IMR-90 (cell line): Measurements from ENCODE around the gene SLAMF6. TPM values are rescaled to one million over a fixed set of nuclear protein-coding genes. Genes with fewer than 3 reads are reported as not detected.

Source experiments
- ATAC-seq: fragments of 200-7000 bp; cut with Tn5 transposase; 2 replicates; pipeline ENCODE4 v1.9.1; 2020; ENCODE audit warnings: low read depth, mild to moderate bottlenecking, moderate library complexity
- BruUV-seq: library from RNA; stranded (reverse); fragments of 400-500 nt; replicated peaks from 2 replicates; lab custom pipeline; 2021; lab: Mats Ljungman, UMichigan
- CTCF ChIA-PET: fragments of 300-600 bp; formaldehyde crosslinking; extraction: SDS; loops from one replicate; lab custom pipeline; 2021; ENCODE audit warnings: antibody characterized with exemption; lab: Yijun Ruan, JAX
- POLR2A ChIA-PET: fragments of 300-600 bp; sonication (Branson Sonifier 250); formaldehyde crosslinking; loops from one replicate; lab custom pipeline; 2022; ENCODE audit warnings: antibody characterized with exemption; ENCODE audit not compliant: unreplicated experiment; lab: Charles Lee
- DNase-seq: peaks from one replicate; pipeline ENCODE4 v3.0.0; 2013
- H2AFZ ChIP-seq: replicated peaks from 2 replicates; pipeline ENCODE3; 2013; ENCODE audit warnings: low read length, mild to moderate bottlenecking; ENCODE audit not compliant: poor library complexity
- H2AK5ac ChIP-seq: 2 replicates; pipeline ENCODE4 v1.6.1; 2013; ENCODE audit warnings: low read depth, low read length, inconsistent platforms
- H2AK9ac ChIP-seq: replicated peaks from 2 replicates; pipeline ENCODE3; 2013; ENCODE audit warnings: mild to moderate bottlenecking, low read depth, low read length, moderate library complexity; ENCODE audit not compliant: poor library complexity
- H2BK120ac ChIP-seq: 2 replicates; pipeline ENCODE4 v1.6.1; 2013; ENCODE audit warnings: low read depth, low read length, inconsistent platforms
- H2BK15ac ChIP-seq: 3 replicates; pipeline ENCODE4 v1.6.1; 2013; ENCODE audit warnings: low read depth, low read length, inconsistent platforms
- H2BK20ac ChIP-seq: 2 replicates; pipeline ENCODE4 v1.6.1; 2013; ENCODE audit warnings: low read depth, mild to moderate bottlenecking, inconsistent platforms, low read length, moderate library complexity
- H2BK5ac ChIP-seq: 2 replicates; pipeline ENCODE4 v1.6.1; 2013; ENCODE audit warnings: mild to moderate bottlenecking, low read depth, low read length, inconsistent platforms; ENCODE audit not compliant: poor library complexity, severe bottlenecking
- H3K14ac ChIP-seq: replicated peaks from 2 replicates; pipeline ENCODE4 v1.6.1; 2013; ENCODE audit warnings: low read depth, low read length, inconsistent platforms
- H3K18ac ChIP-seq: 2 replicates; pipeline ENCODE4 v1.6.1; 2013; ENCODE audit warnings: low read depth, low read length, control low read depth
- H3K23ac ChIP-seq: 2 replicates; pipeline ENCODE4 v1.6.1; 2013; ENCODE audit warnings: low read depth, low read length, inconsistent platforms
- H3K27ac ChIP-seq: 2 replicates; pipeline ENCODE4 v1.5.1; 2013; ENCODE audit warnings: mild to moderate bottlenecking, control low read depth, low read length; ENCODE audit not compliant: insufficient read depth
- H3K27me3 ChIP-seq: 2 replicates; pipeline ENCODE4 v1.6.1; 2013; ENCODE audit warnings: low read length; ENCODE audit not compliant: control insufficient read depth, insufficient read depth
- H3K36me3 ChIP-seq: 2 replicates; pipeline ENCODE4 v1.6.1; 2013; ENCODE audit warnings: low read length, mixed read lengths; ENCODE audit not compliant: control insufficient read depth, insufficient read depth
- H3K4ac ChIP-seq: 2 replicates; pipeline ENCODE4 v1.6.1; 2013; ENCODE audit warnings: low read depth, low read length, inconsistent platforms
- H3K4me1 ChIP-seq: 2 replicates; pipeline ENCODE4 v1.6.1; 2013; ENCODE audit warnings: low read length, mixed read lengths; ENCODE audit not compliant: control insufficient read depth, insufficient read depth
- H3K4me2 ChIP-seq: 2 replicates; pipeline ENCODE4 v1.6.1; 2013; ENCODE audit warnings: low read depth, mild to moderate bottlenecking, control low read depth, low read length, moderate library complexity
- H3K4me3 ChIP-seq: 2 replicates; pipeline ENCODE4 v1.5.1; 2013; ENCODE audit warnings: low read depth, mild to moderate bottlenecking, control low read depth, low read length, moderate library complexity; ENCODE audit not compliant: insufficient read depth
- H3K56ac ChIP-seq: 2 replicates; pipeline ENCODE4 v1.6.1; 2013; ENCODE audit warnings: low read length, inconsistent platforms; ENCODE audit not compliant: insufficient read depth; ENCODE audit errors: extremely low read depth
- H3K79me1 ChIP-seq, 2 experiments: 2 replicates each; pipeline ENCODE4 v1.6.1; 2013; ENCODE audit warnings: low read length in 2 of 2, inconsistent platforms in 1 of 2, low read depth in 1 of 2
- H3K9ac ChIP-seq: 2 replicates; pipeline ENCODE4 v1.6.1; 2013; ENCODE audit warnings: low read depth, low read length, control low read depth
- H3K9me1 ChIP-seq: 2 replicates; pipeline ENCODE4 v1.6.1; 2013; ENCODE audit warnings: low read length, inconsistent platforms; ENCODE audit not compliant: insufficient read depth
- H3K9me3 ChIP-seq: 2 replicates; pipeline ENCODE4 v1.6.1; 2013; ENCODE audit warnings: low read length; ENCODE audit not compliant: control insufficient read depth, insufficient read depth
- H4K20me1 ChIP-seq: 2 replicates; pipeline ENCODE4 v1.6.1; 2013; ENCODE audit warnings: low read length, inconsistent platforms; ENCODE audit not compliant: insufficient read depth
- H4K5ac ChIP-seq: 2 replicates; pipeline ENCODE4 v1.6.1; 2013; ENCODE audit warnings: mild to moderate bottlenecking, low read depth, low read length, control low read depth
- H4K8ac ChIP-seq, 2 experiments: 2 replicates each; pipeline ENCODE4 v1.6.1; 2013; ENCODE audit warnings: low read depth in 2 of 2, low read length in 2 of 2, control low read depth in 1 of 2, inconsistent platforms in 1 of 2
- H4K91ac ChIP-seq: 2 replicates; pipeline ENCODE4 v1.6.1; 2013; ENCODE audit warnings: low read depth, low read length, inconsistent platforms; ENCODE audit not compliant: insufficient read depth
- BHLHE40 ChIP-seq: fragments of 150-350 bp; IDR thresholded peaks from 2 replicates; pipeline ENCODE4 v1.6.1; 2016; ENCODE audit warnings: mild to moderate bottlenecking, low read depth, low read length
- CEBPB ChIP-seq: IDR thresholded peaks from 2 replicates; pipeline ENCODE4 v1.6.1; 2012; ENCODE audit warnings: low read depth, low read length, improper control_type of control experiment
- CHD1 ChIP-seq: IDR thresholded peaks from 2 replicates; pipeline ENCODE4 v1.6.1; 2012; ENCODE audit warnings: low read depth, low read length, improper control_type of control experiment
- CTCF ChIP-seq: conservative IDR thresholded peaks from 2 replicates; pipeline ENCODE4 v1.5.1; 2012; ENCODE audit warnings: mild to moderate bottlenecking, low read depth, low read length, improper control_type of control experiment
- ELK1 ChIP-seq: fragments of 150-350 bp; IDR thresholded peaks from 2 replicates; pipeline ENCODE4 v1.6.1; 2016; ENCODE audit warnings: low read depth, mild to moderate bottlenecking, low read length, moderate library complexity, borderline replicate concordance
- FOS ChIP-seq: fragments of 150-350 bp; IDR thresholded peaks from 2 replicates; pipeline ENCODE4 v1.6.1; 2016; ENCODE audit warnings: low read depth, low read length
- MAFK ChIP-seq: IDR thresholded peaks from 2 replicates; pipeline ENCODE4 v1.6.1; 2012; ENCODE audit warnings: low read depth, low read length, improper control_type of control experiment
- MAZ ChIP-seq: IDR thresholded peaks from 2 replicates; pipeline ENCODE4 v1.6.1; 2012; ENCODE audit warnings: low read depth, mild to moderate bottlenecking, low read length, improper control_type of control experiment, moderate library complexity, borderline replicate concordance
- MXI1 ChIP-seq: IDR thresholded peaks from 2 replicates; pipeline ENCODE4 v1.6.1; 2012; ENCODE audit warnings: low read depth, mild to moderate bottlenecking, low read length, moderate library complexity, borderline replicate concordance
- NFE2L2 ChIP-seq: fragments of 150-350 bp; IDR thresholded peaks from 2 replicates; pipeline ENCODE4 v1.6.1; 2016; ENCODE audit warnings: low read depth, mild to moderate bottlenecking, low read length
- POLR2A ChIP-seq: IDR thresholded peaks from 2 replicates; pipeline ENCODE4 v1.6.1; 2012; ENCODE audit warnings: mild to moderate bottlenecking, low read depth, low read length
- RAD21 ChIP-seq: IDR thresholded peaks from 2 replicates; pipeline ENCODE4 v1.6.1; 2012; ENCODE audit warnings: low read length, improper control_type of control experiment
- RCOR1 ChIP-seq: IDR thresholded peaks from 2 replicates; pipeline ENCODE4 v1.6.1; 2012; ENCODE audit warnings: mild to moderate bottlenecking, low read length, improper control_type of control experiment; ENCODE audit not compliant: insufficient replicate concordance
- RFX5 ChIP-seq: IDR thresholded peaks from 2 replicates; pipeline ENCODE4 v1.8.0; 2012; ENCODE audit warnings: low read depth, mild to moderate bottlenecking, low read length, moderate library complexity
- SMC3 ChIP-seq: fragments of 150-350 bp; IDR thresholded peaks from 2 replicates; pipeline ENCODE4 v1.6.1; 2016; ENCODE audit warnings: low read depth, mild to moderate bottlenecking, antibody characterized with exemption, low read length, moderate library complexity
- dilution Hi-C: fragments of 300-500 bp; cut with HindIII; formaldehyde crosslinking; loops from one replicate; pipeline ENCODE4 v1.14.3; 2018; ENCODE audit warnings: low sequenced_read_pairs; ENCODE audit not compliant: unreplicated experiment
- in situ Hi-C: fragments of 300-500 bp; cut with MboI; formaldehyde crosslinking; loops from 3 replicates; pipeline ENCODE4 v1.14.3; 2019; ENCODE audit warnings: low sequenced_read_pairs, inconsistent platforms, mixed read lengths
- intact Hi-C: fragments of 100-400 bp; cut with micrococcal nuclease; formaldehyde crosslinking; loops from 2 replicates; pipeline ENCODE4 v1.10.0; 2022
- polyA plus RNA-seq, 3 experiments: library from polyadenylated mRNA; depleted of rRNA; stranded (reverse); fragments of >200 nt; gene quantifications; 2 replicates each; pipeline ENCODE4 v1.2.3, GENCODE V29; 2012; ENCODE audit warnings: low replicate concordance in 1 of 3
- total RNA-seq: library from RNA; depleted of rRNA; stranded (reverse); fragments of >200 nt; gene quantifications from 2 replicates; pipeline ENCODE4 v1.2.3, GENCODE V29; 2012
- TF ChIP-seq, protein P1 (sequence below): fragments of 150-350 bp; IDR thresholded peaks from 2 replicates; pipeline ENCODE4 v1.6.1; 2017; ENCODE audit warnings: mild to moderate bottlenecking, antibody characterized with exemption, low read length, low read depth

SLAMF6 gene
- total and polyA plus RNA-seq, 2 of the 4 experiments (the other 2 are of a cell fraction): not detected

- Histone ChIP-seq H3K4me3 (no peak overlapping the region), H3K18ac (no peak overlapping the region), H4K91ac (no peak overlapping the region), H3K9me3 (no peaks in the 10 kb centered on the region), H3K27me3 (no peaks in the 10 kb centered on the region), H3K9me1 (no peaks in the 10 kb centered on the region), H3K79me1 (no peaks in the 10 kb centered on the region), H2AK9ac (no peak overlapping the region), H3K56ac (no peak overlapping the region), H3K4ac (no peak overlapping the region), H2BK120ac (no peak overlapping the region), H2BK5ac (no peak overlapping the region), H4K8ac (no peak overlapping the region), H3K4me2 (no peak overlapping the region), H4K5ac (no peak overlapping the region), H2BK15ac (no peak overlapping the region), H3K4me1 (no peaks in the 10 kb centered on the region), H3K27ac (no peak overlapping the region), H4K20me1 (no peaks in the 10 kb centered on the region), H2AFZ (no peak overlapping the region), H2BK20ac (no peak overlapping the region), H3K36me3 (no peaks in the 10 kb centered on the region), H3K23ac (no peak overlapping the region), H3K14ac (no peak overlapping the region), H3K9ac (no peak overlapping the region), H2AK5ac (no peak overlapping the region)
- intact Hi-C loops (no loop called here), in situ Hi-C loops (no loop called here), dilution Hi-C loops (no loop called here)
- ChIA-PET POLR2A (no interaction called here), CTCF (no interaction called here)
- TF ChIP-seq RFX5 (no peak), POLR2A (no peak), CTCF (no peak), CHD1 (no peak), NFE2L2 (no peak), SMC3 (no peak), CEBPB (no peak), MXI1 (no peak), MAZ (no peak), ELK1 (no peak), RCOR1 (no peak), RAD21 (no peak), MAFK (no peak), BHLHE40 (no peak), FOS (no peak)
- TF ChIP-seq, protein P1, sequence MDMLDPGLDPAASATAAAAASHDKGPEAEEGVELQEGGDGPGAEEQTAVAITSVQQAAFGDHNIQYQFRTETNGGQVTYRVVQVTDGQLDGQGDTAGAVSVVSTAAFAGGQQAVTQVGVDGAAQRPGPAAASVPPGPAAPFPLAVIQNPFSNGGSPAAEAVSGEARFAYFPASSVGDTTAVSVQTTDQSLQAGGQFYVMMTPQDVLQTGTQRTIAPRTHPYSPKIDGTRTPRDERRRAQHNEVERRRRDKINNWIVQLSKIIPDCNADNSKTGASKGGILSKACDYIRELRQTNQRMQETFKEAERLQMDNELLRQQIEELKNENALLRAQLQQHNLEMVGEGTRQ: no peak
- BruUV-seq: no TSS peak
- no peak for ATAC-seq
- DNase-seq: no peak
These were observed 17.8 kb upstream of the SLAMF6 start for GRCh38 chr1:160540859-160541233.
